ES-I3 (cell line): Measurements from ENCODE around the gene IRF2.

ENCODE experiments used
- H3K36me3 ChIP-seq: 2 replicates; pipeline ENCODE4 v1.6.1; 2013; ENCODE audit warnings: mild to moderate bottlenecking, low read length, control low read depth, moderate library complexity; ENCODE audit not compliant: insufficient read depth
- H3K4me1 ChIP-seq: 2 replicates; pipeline ENCODE4 v1.6.1; 2013; ENCODE audit warnings: mild to moderate bottlenecking, control low read depth, low read length; ENCODE audit not compliant: insufficient read depth
- H3K9ac ChIP-seq: 2 replicates; pipeline ENCODE4 v1.6.1; 2013; ENCODE audit warnings: low read depth, mild to moderate bottlenecking, low read length, moderate library complexity
- H3K9me3 ChIP-seq: 2 replicates; pipeline ENCODE4 v1.6.1; 2013; ENCODE audit warnings: mild to moderate bottlenecking, low read length, moderate library complexity; ENCODE audit not compliant: control insufficient read depth, insufficient read depth

Gene IRF2

DNA sequence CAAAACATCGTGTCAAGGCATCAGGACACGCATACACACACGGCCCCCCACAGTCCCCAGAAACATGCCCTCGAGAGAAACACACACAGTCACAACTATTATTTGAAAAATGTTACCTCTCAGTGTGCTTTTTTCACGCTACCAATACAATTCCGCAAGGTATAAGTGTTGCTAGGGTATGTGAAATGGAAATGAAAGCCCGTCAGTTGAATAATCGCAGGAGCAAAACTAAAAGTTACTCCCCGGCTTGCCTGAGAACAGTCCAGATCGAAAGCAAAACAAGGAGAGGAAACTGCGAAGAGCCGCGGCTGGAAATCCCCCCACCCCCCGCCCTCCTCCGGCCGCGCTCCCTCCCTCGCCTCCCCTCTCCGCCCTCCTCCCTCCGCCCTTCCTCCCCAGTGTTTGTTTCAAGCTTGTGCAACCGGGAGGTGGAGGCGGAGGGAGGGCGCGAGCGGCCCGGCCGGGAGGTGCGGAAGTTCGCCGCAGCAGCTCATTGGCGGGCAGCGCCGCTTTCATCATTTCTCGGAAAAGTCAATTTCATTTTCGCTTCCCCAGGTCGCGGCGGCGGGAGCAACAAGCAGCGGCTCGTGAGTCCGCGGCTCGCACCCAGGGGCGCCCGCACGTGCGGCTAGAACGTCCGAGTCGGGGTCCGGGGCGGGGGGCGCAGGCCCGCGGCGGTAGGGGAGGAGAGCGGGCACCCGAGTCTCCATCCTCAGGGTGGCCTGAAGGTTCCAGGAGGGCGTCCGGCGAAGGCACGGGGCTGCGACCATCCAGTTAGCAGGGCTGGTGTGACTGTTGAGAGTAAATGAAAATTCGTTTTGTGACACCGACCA is at the start of gene IRF2:
IRF2 (minus strand) TSS at position 288 of the 833 bp plus-strand sequence. CDS start 45,486 bp downstream, outside the sequence.
- Histone ChIP-seq H3K4me1 (0 out of 2 replicates have a peak, but pooled peaks cover 3% of the 10 kb centered on the region), H3K36me3 (no peaks in the 10 kb centered on the region), H3K9me3 (no peaks in the 10 kb centered on the region), H3K9ac (peak within 1 kb of the TSS; percentile 99)

DNA sequence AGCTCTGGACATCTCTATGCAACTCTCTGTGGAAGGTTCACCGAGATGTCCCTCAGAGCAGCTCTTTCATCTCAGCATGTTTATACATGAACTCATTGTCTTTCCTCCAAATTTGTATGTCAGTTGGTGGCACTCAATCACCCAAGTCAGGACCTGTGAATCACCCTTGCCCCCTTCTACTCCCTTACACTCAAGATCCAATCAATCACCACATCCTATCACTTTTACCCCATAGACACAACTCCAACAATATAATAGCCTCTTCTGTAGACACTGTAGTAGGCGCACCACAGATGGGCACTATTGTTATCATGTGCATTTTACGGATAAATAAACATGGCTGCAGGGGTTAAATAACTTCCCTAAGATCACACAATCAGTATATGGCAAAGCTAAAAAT is 41.3 kb upstream of the IRF2 start:
- Histone ChIP-seq H3K4me1 (peaks cover 20% of the 10 kb centered on the region), H3K9me3 (no peaks in the 10 kb centered on the region; the same call in 1 of the 2 replicates), H3K9ac (no peak overlapping the region), H3K36me3 (no peaks in the 10 kb centered on the region)

DNA sequence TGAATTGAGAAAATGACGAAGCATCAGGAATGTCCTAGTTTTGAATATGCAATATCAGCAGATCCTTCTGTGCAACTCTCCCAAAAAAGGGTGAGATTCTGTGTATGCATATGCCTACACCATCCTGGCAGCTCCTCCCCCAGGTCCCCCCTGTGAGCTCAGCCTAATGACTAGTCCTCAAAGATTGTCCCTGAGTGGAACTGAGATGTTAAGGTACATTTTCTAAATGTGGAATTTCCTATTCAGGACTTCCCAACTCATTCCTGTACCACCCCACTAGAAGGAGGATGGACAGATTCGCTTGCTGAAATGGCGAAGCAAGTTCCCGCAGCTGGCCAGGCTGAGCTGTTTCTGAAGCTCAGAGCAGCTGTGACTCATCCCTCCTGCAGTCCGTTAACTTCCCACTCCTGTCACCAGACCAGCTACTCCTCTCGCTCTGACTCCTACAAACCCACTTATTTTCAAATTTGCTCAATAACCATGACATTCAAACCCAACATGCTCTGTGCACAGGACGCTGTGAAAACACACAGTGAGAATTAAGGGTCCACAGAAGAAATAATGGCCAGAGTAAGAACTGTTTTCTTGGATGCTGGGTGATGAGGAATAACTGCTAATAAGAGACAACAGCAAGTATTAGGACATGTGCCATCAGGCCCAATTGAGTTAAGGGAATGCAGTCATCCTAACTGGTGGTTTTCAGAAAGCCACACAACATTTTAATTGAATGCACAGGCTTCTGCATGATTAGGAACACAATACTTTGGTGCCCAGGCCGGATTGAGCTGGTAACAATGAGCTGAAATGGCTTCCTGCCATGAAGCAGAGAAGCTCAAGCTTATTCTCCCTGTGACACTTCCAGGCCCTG is 40.0 kb upstream of the IRF2 start:
- H3K9me3 ChIP-seq = no peaks in the 10 kb centered on the region; the same call in 1 of the 2 replicates
- no peak overlapping the region for H3K9ac ChIP-seq
- H3K36me3 ChIP-seq = no peaks in the 10 kb centered on the region
- peaks cover 20% of the 10 kb centered on the region for H3K4me1 ChIP-seq

DNA sequence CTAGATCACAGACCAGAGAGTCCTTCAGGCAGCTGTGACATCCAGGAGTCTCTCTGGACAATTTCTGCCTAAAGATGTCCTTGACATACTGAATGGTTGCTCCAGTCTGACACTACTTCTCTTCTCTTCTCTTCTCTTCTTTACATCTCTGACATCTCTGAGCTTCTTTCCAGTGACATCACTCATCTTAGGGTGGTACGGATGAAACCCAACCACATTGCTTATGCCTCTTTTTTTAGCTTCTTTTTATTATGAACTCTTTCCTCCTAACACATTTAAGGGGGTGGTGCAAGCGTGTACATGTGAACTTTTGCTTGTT is 39.4 kb upstream of the IRF2 start:
- Histone ChIP-seq H3K4me1 (peaks cover 20% of the 10 kb centered on the region), H3K9ac (no peak overlapping the region), H3K36me3 (no peaks in the 10 kb centered on the region), H3K9me3 (no peaks in the 10 kb centered on the region; the same call in 1 of the 2 replicates)

DNA sequence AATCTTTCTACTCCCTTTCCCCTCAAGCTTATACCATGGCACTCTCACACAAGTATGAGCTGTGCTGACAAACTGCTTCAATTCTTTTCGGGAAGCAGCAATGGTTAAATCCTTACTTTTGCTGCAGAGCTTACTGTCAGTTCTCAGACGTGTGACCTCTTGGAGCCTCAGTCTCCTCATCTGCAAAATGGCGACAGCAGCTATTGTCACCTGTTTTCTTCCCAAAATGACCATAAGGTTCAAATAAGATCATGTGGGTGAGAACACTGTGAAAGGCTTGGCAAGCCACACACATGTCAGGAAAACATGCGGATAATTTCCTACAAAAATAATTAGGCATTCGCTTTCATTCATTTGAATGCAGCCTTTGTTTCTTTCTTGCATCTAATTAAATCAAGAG is 36.8 kb upstream of the IRF2 start:
- H3K4me1 ChIP-seq = peaks cover 20% of the 10 kb centered on the region
- H3K36me3 ChIP-seq = no peaks in the 10 kb centered on the region
- H3K9ac ChIP-seq = no peak overlapping the region
- H3K9me3 ChIP-seq = no peaks in the 10 kb centered on the region; the same call in 1 of the 2 replicates

DNA sequence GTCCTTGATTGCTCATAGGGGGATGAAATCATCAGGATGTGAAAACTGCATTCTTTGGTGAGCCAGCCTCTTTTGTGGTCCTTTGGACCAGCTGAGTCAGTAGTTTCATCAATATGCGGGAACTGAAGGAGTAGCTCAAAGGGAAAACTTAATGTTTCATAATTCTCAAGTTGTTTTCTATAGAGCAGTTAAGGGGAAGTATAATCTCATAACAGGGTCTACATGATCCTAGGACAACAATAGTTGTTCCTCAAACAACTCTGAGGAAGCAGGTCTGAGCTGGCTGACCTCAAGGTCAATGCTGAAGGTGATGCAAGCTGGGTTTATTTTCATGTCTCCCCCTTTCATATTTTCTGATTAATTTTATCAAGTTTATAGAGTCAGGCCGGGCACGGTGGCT is 36.1 kb upstream of the IRF2 start:
- no peak overlapping the region for H3K9ac ChIP-seq
- no peaks in the 10 kb centered on the region for H3K36me3 ChIP-seq
- H3K9me3 ChIP-seq = no peaks in the 10 kb centered on the region; the same call in 1 of the 2 replicates
- H3K4me1 ChIP-seq = peaks cover 20% of the 10 kb centered on the region

DNA sequence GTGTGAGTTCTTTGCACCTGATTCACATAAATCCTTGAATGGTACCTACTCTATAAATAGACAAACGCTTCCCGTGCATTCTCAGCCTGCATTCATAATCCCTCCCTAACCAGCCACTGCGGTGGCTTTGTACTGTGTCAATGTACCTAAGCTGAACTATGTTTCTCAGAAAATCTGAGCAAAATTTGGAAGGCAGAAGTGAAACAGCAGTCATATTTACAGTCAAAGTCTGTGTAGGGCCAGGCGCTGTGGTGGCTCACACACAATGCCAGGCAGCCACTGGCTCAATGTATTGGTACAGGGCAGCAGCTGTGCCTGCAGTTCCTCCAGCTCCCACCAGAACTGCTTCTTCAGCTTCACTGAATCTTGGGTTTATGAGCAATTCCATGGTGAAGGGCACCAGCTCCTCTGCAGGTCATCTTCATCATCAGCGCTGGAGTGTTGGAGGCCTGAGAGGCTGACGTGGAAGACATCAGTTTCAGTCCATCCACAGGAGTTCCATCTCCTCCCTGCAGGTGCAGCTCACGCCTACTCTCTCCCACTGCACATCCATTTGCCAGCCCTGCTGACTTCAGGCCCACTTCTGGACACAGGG is 32.3 kb upstream of the IRF2 start:
- H3K9ac ChIP-seq = no peak overlapping the region

DNA sequence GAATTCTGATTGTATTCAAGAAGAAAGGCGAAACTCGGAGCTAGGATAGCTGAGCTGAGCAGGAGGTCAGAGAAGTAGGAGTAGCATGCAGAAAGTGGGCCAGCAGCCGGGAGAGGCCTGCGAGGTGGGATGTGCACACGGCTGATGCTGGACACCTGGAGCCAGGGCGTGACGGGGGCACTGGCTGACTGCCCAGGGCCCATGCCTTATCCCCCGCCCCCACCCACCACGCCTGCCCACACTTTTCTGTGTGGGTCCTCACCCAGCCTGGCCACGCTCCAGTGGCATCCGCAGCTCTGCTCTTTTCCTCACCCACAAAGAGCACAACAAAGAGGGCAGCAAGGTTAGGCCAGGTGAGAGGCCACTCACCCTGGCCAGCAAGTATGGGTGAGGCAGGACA is 30.0 kb upstream of the IRF2 start:
- Histone ChIP-seq H3K9ac (no peak overlapping the region), H3K9me3 (no peaks in the 10 kb centered on the region; the same call in 1 of the 2 replicates), H3K36me3 (no peaks in the 10 kb centered on the region), H3K4me1 (no peaks in the 10 kb centered on the region)

More for the DNA sequence above, 32.3 kb upstream of the IRF2 start:
- Histone ChIP-seq H3K9me3 (no peaks in the 10 kb centered on the region; the same call in 1 of the 2 replicates), H3K36me3 (no peaks in the 10 kb centered on the region), H3K4me1 (0 out of 2 replicates have a peak, but pooled peaks cover under 1% of the 10 kb centered on the region)

DNA sequence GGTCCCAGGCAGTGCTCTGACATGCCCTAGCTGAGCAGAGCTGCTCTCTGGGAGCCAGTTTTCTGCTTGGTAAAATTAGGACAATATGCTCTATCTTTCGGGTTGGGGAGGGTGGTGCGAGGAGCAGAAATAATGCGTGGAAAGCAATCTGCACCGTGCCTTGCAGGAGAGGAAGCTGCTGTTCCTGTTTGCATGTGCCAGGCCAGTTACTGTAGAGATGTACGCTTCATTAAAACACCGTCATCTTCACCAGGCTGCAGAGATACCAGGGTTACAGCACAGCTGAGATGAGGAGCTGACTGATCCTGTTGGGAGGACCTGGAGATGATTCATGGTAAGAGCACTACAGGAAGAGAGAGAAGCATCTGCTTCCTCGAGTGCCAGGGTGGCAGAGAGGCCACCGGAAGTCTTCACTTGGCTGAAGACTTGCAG is 29.5 kb upstream of the IRF2 start:
- Histone ChIP-seq H3K9me3 (no peaks in the 10 kb centered on the region; the same call in 1 of the 2 replicates), H3K4me1 (no peaks in the 10 kb centered on the region), H3K36me3 (no peaks in the 10 kb centered on the region), H3K9ac (no peak overlapping the region)

DNA sequence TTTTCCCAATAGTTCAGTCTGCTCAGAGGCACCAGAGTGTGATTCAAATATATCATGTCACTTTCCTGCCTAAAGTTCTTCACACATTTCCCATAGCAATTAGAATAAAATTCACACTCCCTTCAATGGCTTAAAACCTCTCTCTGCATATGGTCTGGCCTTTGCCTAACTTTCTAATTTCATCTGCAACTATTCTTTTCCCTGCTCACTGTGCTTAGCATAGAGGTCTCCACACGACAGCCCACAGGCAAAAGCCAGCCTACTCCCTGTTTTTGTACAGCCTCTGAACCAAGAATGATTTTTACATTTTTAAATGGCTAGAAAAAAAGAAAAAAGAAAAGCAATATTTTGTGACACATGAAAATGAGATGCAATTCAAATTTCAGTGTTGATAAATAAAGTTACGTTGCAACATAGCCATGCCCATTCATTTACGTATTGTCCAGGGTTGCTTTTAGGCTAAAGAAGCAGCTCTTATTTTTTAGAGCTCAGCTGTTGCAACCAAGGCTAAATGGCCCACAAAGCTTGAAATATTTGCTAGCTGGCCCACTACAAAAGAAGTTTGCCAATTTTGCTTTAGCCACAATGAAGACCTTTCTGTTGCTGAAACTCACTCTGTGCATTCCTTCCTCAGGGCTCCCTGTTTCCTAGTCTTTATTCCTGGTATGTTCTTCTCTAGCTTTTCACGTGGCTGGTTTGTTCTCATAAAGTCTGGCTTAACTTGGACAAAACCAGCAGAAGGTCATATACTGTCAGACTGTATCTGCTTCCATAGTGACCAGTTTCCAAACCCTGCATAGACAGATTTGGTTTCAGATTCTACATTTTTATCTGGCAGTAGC is 26.6 kb upstream of the IRF2 start:
- Histone ChIP-seq H3K9ac (no peak overlapping the region), H3K9me3 (no peaks in the 10 kb centered on the region), H3K36me3 (no peaks in the 10 kb centered on the region), H3K4me1 (no peaks in the 10 kb centered on the region)

DNA sequence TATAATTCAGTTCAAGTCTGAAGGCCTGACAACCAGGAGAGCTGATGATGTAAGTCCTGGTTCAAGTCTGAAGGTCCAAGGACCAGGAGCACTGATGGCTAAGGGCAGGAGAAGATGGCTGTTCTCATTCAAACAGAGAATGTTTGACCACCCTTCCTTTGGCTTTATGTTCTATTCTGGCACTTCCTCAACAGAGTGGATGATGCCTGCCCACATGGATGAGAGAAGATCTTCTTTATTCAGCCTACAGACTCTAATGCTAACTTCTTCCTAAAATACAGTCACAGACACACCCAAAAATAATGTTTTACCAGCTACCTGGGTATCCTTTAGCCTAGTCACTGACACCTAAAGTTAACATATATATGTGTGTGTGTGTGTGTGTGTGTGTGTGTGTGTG is 25.6 kb upstream of the IRF2 start:
- H3K9me3 ChIP-seq = no peaks in the 10 kb centered on the region
- no peaks in the 10 kb centered on the region for H3K4me1 ChIP-seq
- no peak overlapping the region for H3K9ac ChIP-seq
- no peaks in the 10 kb centered on the region for H3K36me3 ChIP-seq

DNA sequence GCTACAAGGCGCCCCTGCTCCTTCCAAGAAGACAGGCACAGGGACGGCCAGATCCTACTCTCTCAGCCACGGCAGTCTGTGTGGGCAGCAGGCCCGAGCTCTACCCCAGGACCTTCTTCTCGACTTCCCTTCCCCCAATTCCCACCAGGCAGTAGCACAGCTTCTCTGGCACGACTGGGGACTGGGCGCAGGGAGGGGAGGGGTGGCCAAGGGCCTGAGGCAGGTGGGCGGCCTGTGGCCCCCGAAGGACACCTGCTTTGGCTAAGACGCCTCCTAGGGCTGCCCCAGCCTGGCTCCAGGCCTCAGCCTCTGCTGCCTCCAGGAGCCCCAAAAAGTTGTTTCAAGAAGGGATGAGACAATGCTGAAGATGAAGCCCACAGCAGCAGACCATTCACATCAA is 24.2 kb upstream of the IRF2 start:
- no peaks in the 10 kb centered on the region for H3K36me3 ChIP-seq
- H3K4me1 ChIP-seq = no peaks in the 10 kb centered on the region
- H3K9ac ChIP-seq = no peak overlapping the region
- H3K9me3 ChIP-seq = no peaks in the 10 kb centered on the region

DNA sequence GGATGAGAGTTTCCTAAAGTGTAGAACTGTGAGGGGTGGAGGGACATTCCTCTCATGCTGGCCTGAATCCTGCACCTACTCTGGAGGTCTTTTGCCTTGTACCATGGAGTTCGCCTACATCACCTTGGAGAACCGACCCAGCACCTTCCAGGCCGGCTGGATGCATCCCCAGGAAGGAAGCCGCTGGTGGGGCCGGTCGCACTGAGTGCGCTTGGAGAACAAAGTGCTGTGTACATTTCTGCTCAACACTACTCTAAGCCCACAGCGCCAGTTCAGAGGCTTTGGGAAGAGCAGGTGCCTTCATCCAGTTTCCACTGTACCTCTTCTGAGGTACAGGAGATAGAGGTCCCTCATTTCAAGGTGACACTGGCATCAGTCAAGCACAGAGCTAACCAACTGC is 15.4 kb upstream of the IRF2 start:
- Histone ChIP-seq H3K36me3 (no peaks in the 10 kb centered on the region), H3K4me1 (no peaks in the 10 kb centered on the region), H3K9ac (no peak overlapping the region), H3K9me3 (0 out of 2 replicates have a peak, but pooled peaks cover 2% of the 10 kb centered on the region)
